ENCODE data around the gene ELF1. TPM values are rescaled to one million over a fixed set of nuclear protein-coding genes. Genes with fewer than 3 reads are reported as not detected.

ELF1 gene
- total RNA-seq, 2 donors from 2014 or later = 36.0 to 44.1 TPM

GRCh38 chr13:40968416-40969000, 50.6 kb downstream of the ELF1 start:
- Histone ChIP-seq H3K27me3 (ENCODE audit: control insufficient read depth, insufficient read depth, low read length, poor library complexity, severe bottlenecking) (no peaks in the 10 kb centered on the region), H3K4me1 (ENCODE audit: control insufficient read depth, insufficient read depth, low read length) (no peaks in the 10 kb centered on the region), H3K27ac (ENCODE audit: low read depth, low read length) (no peak overlapping the region), H3K36me3 (ENCODE audit: control insufficient read depth, insufficient read depth, low read length) (no peaks in the 10 kb centered on the region), H3K9ac (ENCODE audit: extremely low read depth, low read length, poor library complexity, severe bottlenecking) (no peak overlapping the region), H3K9me3 (ENCODE audit: control insufficient read depth, low read length) (no peaks in the 10 kb centered on the region), H3K4me3 (ENCODE audit: low read length) (no peak overlapping the region)
- Mint-ChIP-seq H3K27ac (no peak overlapping the region), H3K27me3 (ENCODE audit: insufficient read depth) (no peaks in the 10 kb centered on the region), H3K4me1 (peaks cover 14% of the 10 kb centered on the region), H3K4me3 (no peak overlapping the region), H3K36me3 (ENCODE audit: low read depth) (no peaks in the 10 kb centered on the region), H3K9me3 (no peaks in the 10 kb centered on the region)
- no peak for TF ChIP-seq CTCF (conservative IDR thresholded peaks at IDR 0.05)
- WGBS, 2 experiments (ENCODE audit: insufficient coverage in 1 of 2, insufficient read length in 1 of 2) = 93% methylated on average over 2 of the region's 2 CpGs; no CpG with 5 or more reads in 1 of the 2 experiments
- no peak for DNase-seq

GRCh38 chr13:40966298-40966697, 52.8 kb downstream of the ELF1 start:
- no peaks in the 10 kb centered on the region for H3K4me1 ChIP-seq (ENCODE audit: control insufficient read depth, insufficient read depth, low read length)
- TF ChIP-seq CTCF (conservative IDR thresholded peaks at IDR 0.05) = no peak
- Mint-ChIP-seq H3K4me3 (no peak overlapping the region), H3K27ac (no peak overlapping the region), H3K27me3 (ENCODE audit: insufficient read depth) (no peaks in the 10 kb centered on the region), H3K9me3 (no peaks in the 10 kb centered on the region), H3K36me3 (ENCODE audit: low read depth) (no peaks in the 10 kb centered on the region), H3K4me1 (peaks cover 5% of the 10 kb centered on the region)
- H3K36me3 ChIP-seq (ENCODE audit: control insufficient read depth, insufficient read depth, low read length) = no peaks in the 10 kb centered on the region
- no peak for DNase-seq
- no peak overlapping the region for H3K27ac ChIP-seq (ENCODE audit: low read depth, low read length)
- H3K4me3 ChIP-seq (ENCODE audit: low read length) = no peak overlapping the region
- WGBS, 2 experiments (ENCODE audit: insufficient coverage in 1 of 2, insufficient read length in 1 of 2) = 90 to 93% methylated on average over 2 to 3 of the region's 3 CpGs
- H3K9ac ChIP-seq (ENCODE audit: extremely low read depth, low read length, poor library complexity, severe bottlenecking) = no peak overlapping the region
- H3K9me3 ChIP-seq (ENCODE audit: control insufficient read depth, low read length) = no peaks in the 10 kb centered on the region
- no peaks in the 10 kb centered on the region for H3K27me3 ChIP-seq (ENCODE audit: control insufficient read depth, insufficient read depth, low read length, poor library complexity, severe bottlenecking)

- Histone ChIP-seq H3K36me3 (ENCODE audit: control insufficient read depth, insufficient read depth, low read length) (no peaks in the 10 kb centered on the region), H3K9me3 (ENCODE audit: control insufficient read depth, low read length) (no peaks in the 10 kb centered on the region), H3K4me3 (ENCODE audit: low read length) (no peak overlapping the region), H3K27ac (ENCODE audit: low read depth, low read length) (no peak overlapping the region), H3K9ac (ENCODE audit: extremely low read depth, low read length, poor library complexity, severe bottlenecking) (no peak overlapping the region), H3K27me3 (ENCODE audit: control insufficient read depth, insufficient read depth, low read length, poor library complexity, severe bottlenecking) (no peaks in the 10 kb centered on the region), H3K4me1 (ENCODE audit: control insufficient read depth, insufficient read depth, low read length) (no peaks in the 10 kb centered on the region)
- H3K36me3 Mint-ChIP-seq (ENCODE audit: low read depth) = peaks cover 7% of the 10 kb centered on the region
- H3K4me3 Mint-ChIP-seq = no peak overlapping the region
- H3K27me3 Mint-ChIP-seq (ENCODE audit: insufficient read depth) = no peaks in the 10 kb centered on the region
- peaks cover 3% of the 10 kb centered on the region for H3K4me1 Mint-ChIP-seq
- H3K9me3 Mint-ChIP-seq = no peaks in the 10 kb centered on the region
- H3K27ac Mint-ChIP-seq = no peak overlapping the region
- 95 to 100% methylated on average over 1 of the region's 1 CpG for WGBS, 2 experiments (ENCODE audit: insufficient coverage in 1 of 2, insufficient read length in 1 of 2)
- DNase-seq = no peak
- no peak for TF ChIP-seq CTCF (conservative IDR thresholded peaks at IDR 0.05)
These were observed 55.2 kb downstream of the ELF1 start for GRCh38 chr13:40963927-40964326.
